ENCODE data around the gene EEIG2. TPM values are rescaled to one million over a fixed set of nuclear protein-coding genes. Genes with fewer than 3 reads are reported as not detected.

EEIG2 gene
- total RNA-seq, 1 donor from 2014 or later = 13.9 TPM

GRCh38 chr1:108556066-108556465, 3.8 kb upstream of the EEIG2 start:
- no peak for DNase-seq (ENCODE audit: low spot score in 2 of 2, unreplicated experiment in 2 of 2)
- no peaks in the 10 kb centered on the region for H3K36me3 Mint-ChIP-seq
- peaks cover 29% of the 10 kb centered on the region for H3K4me1 Mint-ChIP-seq
- H3K27ac Mint-ChIP-seq = no peak overlapping the region
- no peaks in the 10 kb centered on the region for H3K27me3 Mint-ChIP-seq (ENCODE audit: low read depth)
- H3K4me3 Mint-ChIP-seq = no peak overlapping the region
- H3K9me3 Mint-ChIP-seq = no peaks in the 10 kb centered on the region
- TF ChIP-seq CTCF (IDR thresholded peaks at IDR 0.05; ENCODE audit: unreplicated experiment) = no peak

GRCh38 chr1:108556499-108556898, 3.4 kb upstream of the EEIG2 start:
- no peaks in the 10 kb centered on the region for H3K36me3 Mint-ChIP-seq
- no peaks in the 10 kb centered on the region for H3K9me3 Mint-ChIP-seq
- no peak overlapping the region for H3K4me3 Mint-ChIP-seq
- no peak for DNase-seq (ENCODE audit: low spot score in 2 of 2, unreplicated experiment in 2 of 2)
- H3K27ac Mint-ChIP-seq = no peak overlapping the region
- H3K4me1 Mint-ChIP-seq = peaks cover 30% of the 10 kb centered on the region
- TF ChIP-seq CTCF (IDR thresholded peaks at IDR 0.05; ENCODE audit: unreplicated experiment) = no peak
- no peaks in the 10 kb centered on the region for H3K27me3 Mint-ChIP-seq (ENCODE audit: low read depth)

GRCh38 chr1:108557296-108557695, 2.6 kb upstream of the EEIG2 start:
- Mint-ChIP-seq H3K36me3 (no peaks in the 10 kb centered on the region), H3K9me3 (no peaks in the 10 kb centered on the region), H3K27ac (no peak overlapping the region), H3K4me1 (peaks cover 34% of the 10 kb centered on the region), H3K4me3 (no peak overlapping the region), H3K27me3 (ENCODE audit: low read depth) (no peaks in the 10 kb centered on the region)
- DNase-seq (ENCODE audit: low spot score in 2 of 2, unreplicated experiment in 2 of 2) = no peak
- TF ChIP-seq CTCF (IDR thresholded peaks at IDR 0.05; ENCODE audit: unreplicated experiment) = no peak

GRCh38 chr1:108560189-108560873, 431 bp downstream of the EEIG2 start:
- peaks cover 12% of the 10 kb centered on the region for H3K4me1 Mint-ChIP-seq
- H3K4me3 Mint-ChIP-seq = peak overlapping the region; percentile 85
- peak in 1 of 2 experiments; percentile 49 for DNase-seq (ENCODE audit: low spot score in 2 of 2, unreplicated experiment in 2 of 2)
- TF ChIP-seq CTCF (IDR thresholded peaks at IDR 0.05; ENCODE audit: unreplicated experiment) = no peak
- H3K36me3 Mint-ChIP-seq = no peaks in the 10 kb centered on the region
- H3K27ac Mint-ChIP-seq = peak overlapping the region; percentile 75
- no peaks in the 10 kb centered on the region for H3K27me3 Mint-ChIP-seq (ENCODE audit: low read depth)
- no peaks in the 10 kb centered on the region for H3K9me3 Mint-ChIP-seq

- Mint-ChIP-seq H3K27ac (peak overlapping the region; percentile 75), H3K27me3 (ENCODE audit: low read depth) (no peaks in the 10 kb centered on the region), H3K4me1 (peaks cover 12% of the 10 kb centered on the region), H3K36me3 (no peaks in the 10 kb centered on the region), H3K9me3 (no peaks in the 10 kb centered on the region), H3K4me3 (peak overlapping the region; percentile 85)
- TF ChIP-seq CTCF (IDR thresholded peaks at IDR 0.05; ENCODE audit: unreplicated experiment) = no peak
- no peak for DNase-seq (ENCODE audit: low spot score in 2 of 2, unreplicated experiment in 2 of 2)
Observed at GRCh38 chr1:108560874-108561459, 1.1 kb downstream of the EEIG2 start.

All from mesothelial cell of epicardium (in vitro differentiated cells).